Ovary (tissue), 9 donors: ENCODE measurements around the gene MTUS2. TPM values are rescaled to one million over a fixed set of nuclear protein-coding genes. Genes with fewer than 3 reads are reported as not detected.

Experiments used
- DNase-seq, 5 donors: peaks; one replicate each; pipeline ENCODE4 v3.0.0-alpha.2; 2019 to 2020
- H3K27ac ChIP-seq, 2 donors: fragments of 200-600 bp; one replicate each; pipeline versions ENCODE4 v1.5.1 to v1.8.0; 2019 to 2022
- H3K27me3 ChIP-seq: fragments of 200-600 bp; one replicate; pipeline ENCODE4 v1.8.0; 2022
- H3K36me3 ChIP-seq: fragments of 200-600 bp; sonication (generic); one replicate; pipeline ENCODE4 v1.5.1; 2019
- H3K4me1 ChIP-seq: one replicate; pipeline ENCODE4 v1.8.1; 2013; ENCODE audit warnings: mild to moderate bottlenecking, moderate library complexity; ENCODE audit not compliant: insufficient read depth
- H3K4me3 ChIP-seq: fragments of 200-600 bp; sonication (generic); one replicate; pipeline ENCODE4 v1.5.1; 2017
- H3K9me3 ChIP-seq, 2 donors: fragments of 200-600 bp in 1 of 2; sonication (generic) in 1 of 2; one replicate each; pipeline versions ENCODE4 v1.5.1 to v1.8.1; 2013 to 2019; ENCODE audit warnings: mild to moderate bottlenecking in 1 of 2, moderate library complexity in 1 of 2
- CTCF ChIP-seq, 3 donors: fragments of 450-650 bp in 2 of 3; fragments of 200-600 bp in 1 of 3; IDR thresholded peaks; one replicate each; pipeline versions ENCODE4 v1.5.1 to v1.8.0; 2016 to 2022; ENCODE audit warnings: antibody characterized with exemption in 3 of 3, mild to moderate bottlenecking in 1 of 3
- EP300 ChIP-seq: sonication (generic); formaldehyde crosslinking; IDR thresholded peaks from one replicate; pipeline ENCODE4 v1.6.1; 2017; ENCODE audit warnings: antibody characterized with exemption
- POLR2A ChIP-seq: fragments of 450-650 bp; IDR thresholded peaks from one replicate; pipeline ENCODE4 v1.6.1; 2017; ENCODE audit warnings: antibody characterized with exemption, mild to moderate bottlenecking, moderate library complexity
- WGBS, 3 donors: extraction: QIAGEN DNeasy Blood & Tissue Kit in 1 of 3; methylation state at CpG; one replicate each; pipeline versions ENCODE4 v1.1.5 to v1.1.7; 2013 to 2017; 5-methylcytosine and 5-hydroxymethylcytosine counted together
- intact Hi-C, 4 donors: fragments of 100-400 bp; cut with DNase I; formaldehyde crosslinking; loops; one replicate each; pipeline versions ENCODE4 v1.11.0 to v1.15.1; 2022 to 2023
- polyA plus RNA-seq, 2 donors: library from polyadenylated mRNA; stranded (reverse); fragments of 200-250 nt in 1 of 2; fragments of 350-450 nt in 1 of 2; fragmentation: Illumina TruSeq in 1 of 2; extraction: RNeasy Lipid Tissue Mini Kit (QIAGEN cat#74804) in 1 of 2; gene quantifications; one replicate each; pipeline ENCODE4 v1.2.3, GENCODE V29; 2013 to 2014
- total RNA-seq, 7 donors: library from RNA; depleted of rRNA in 2 of 7; stranded (reverse); fragments of >200 nt in 2 of 7; fragmentation: NEBNext Ultra II Directional in 3 of 7; extraction: Animal tissue kit (Norgen Biotek cat#: 25700) in 3 of 7; gene quantifications; one replicate each; pipeline versions ENCODE4 v1.1.0 to v1.2.4, GENCODE V29; 2016 to 2023
- donor health status: DM: no; HTN: no; CAD: no; lungs with moderate emphysema.
- donor health status: DM: no; HTN: no; CAD: no.
- donor health status: Bipolar disorder and iron deficiency.
- donor health status: DM: yes; HTN: yes; CAD: no.
- donor health status: DM: no; HTN: no; CAD: no.
- donor health status: DM: yes; HTN: yes; CAD: no.

The MTUS2 gene
- total and polyA plus RNA-seq, 9 donors, result 1.5 to 8.7 (median 5.4) TPM

GRCh38 chr13:29543230-29544215 is 723.4 kb downstream of the MTUS2 start:
- H3K36me3 ChIP-seq, result no peaks in the 10 kb centered on the region
- H3K27ac ChIP-seq, result no peak overlapping the region
- no peaks in the 10 kb centered on the region for H3K9me3 ChIP-seq
- H3K4me1 ChIP-seq, result peaks cover 4% of the 10 kb centered on the region
- H3K27me3 ChIP-seq, result no peaks in the 10 kb centered on the region
- DNase-seq, result no peak
- no peak for TF ChIP-seq POLR2A
- no peak for TF ChIP-seq CTCF (IDR thresholded peaks at IDR 0.05)
- TF ChIP-seq EP300, result no peak
- 89 to 92% (median 92%) methylated on average over 16 of the region's 16 CpGs for WGBS, 3 donors
- intact Hi-C loops, result no loop called here
- no peak overlapping the region for H3K4me3 ChIP-seq

DNA sequence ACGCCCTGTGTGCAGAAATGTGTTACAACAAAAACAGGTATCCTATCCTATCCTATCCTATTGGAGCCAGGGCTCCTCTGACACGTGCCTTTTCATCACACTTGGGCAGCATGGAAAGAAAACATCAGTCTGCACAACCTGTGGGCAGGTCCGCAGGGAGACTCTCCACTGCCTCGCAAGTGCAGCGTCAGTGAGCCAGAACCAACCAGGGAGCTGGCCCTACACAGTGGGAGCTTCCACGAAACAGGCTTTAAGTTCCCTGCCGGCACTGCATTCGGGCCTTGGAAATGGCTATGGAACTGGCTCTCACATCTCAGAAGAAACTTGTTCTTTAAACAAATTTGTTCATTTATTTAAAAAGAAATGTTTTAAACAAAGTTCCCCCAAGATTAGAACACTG is 725.8 kb downstream of the MTUS2 start:
- H3K27me3 ChIP-seq, result no peaks in the 10 kb centered on the region
- H3K27ac ChIP-seq, result no peak overlapping the region
- H3K4me3 ChIP-seq, result no peak overlapping the region
- WGBS, 3 donors, result 73 to 90% (median 79%) methylated on average over 8 of the region's 8 CpGs
- H3K9me3 ChIP-seq, result no peaks in the 10 kb centered on the region
- TF ChIP-seq POLR2A (no peak), EP300 (no peak), CTCF (IDR thresholded peaks at IDR 0.05) (no peak)
- H3K4me1 ChIP-seq, result peaks cover 4% of the 10 kb centered on the region
- no peak for DNase-seq
- intact Hi-C loops, result no loop called here
- H3K36me3 ChIP-seq, result no peaks in the 10 kb centered on the region

DNA sequence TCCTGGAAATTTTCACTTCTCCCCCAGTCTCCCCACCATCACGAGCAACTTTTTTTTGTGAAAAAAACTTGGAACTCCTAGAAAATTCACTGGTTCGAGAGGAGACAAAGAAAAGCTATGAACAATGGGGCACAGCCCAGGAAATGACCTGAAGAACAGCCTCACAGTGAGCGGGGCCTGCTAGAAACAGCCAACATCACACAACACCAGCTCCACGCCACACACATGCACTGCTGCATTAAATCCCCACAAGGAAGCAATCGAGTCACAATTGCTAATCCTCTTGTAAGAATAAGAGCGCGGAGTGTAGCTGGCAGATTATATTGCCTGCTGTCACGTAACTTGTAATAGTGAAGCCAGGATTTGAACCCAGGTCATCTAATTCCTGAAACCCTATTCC is 726.5 kb downstream of the MTUS2 start:
- Histone ChIP-seq H3K27ac (no peak overlapping the region), H3K4me3 (no peak overlapping the region), H3K9me3 (no peaks in the 10 kb centered on the region), H3K4me1 (peaks cover 4% of the 10 kb centered on the region), H3K36me3 (no peaks in the 10 kb centered on the region), H3K27me3 (no peaks in the 10 kb centered on the region)
- TF ChIP-seq EP300 (no peak), POLR2A (no peak), CTCF (IDR thresholded peaks at IDR 0.05) (no peak)
- intact Hi-C loops, result no loop called here
- 85 to 89% (median 87%) methylated on average over 8 of the region's 8 CpGs for WGBS, 3 donors
- no peak for DNase-seq

DNA sequence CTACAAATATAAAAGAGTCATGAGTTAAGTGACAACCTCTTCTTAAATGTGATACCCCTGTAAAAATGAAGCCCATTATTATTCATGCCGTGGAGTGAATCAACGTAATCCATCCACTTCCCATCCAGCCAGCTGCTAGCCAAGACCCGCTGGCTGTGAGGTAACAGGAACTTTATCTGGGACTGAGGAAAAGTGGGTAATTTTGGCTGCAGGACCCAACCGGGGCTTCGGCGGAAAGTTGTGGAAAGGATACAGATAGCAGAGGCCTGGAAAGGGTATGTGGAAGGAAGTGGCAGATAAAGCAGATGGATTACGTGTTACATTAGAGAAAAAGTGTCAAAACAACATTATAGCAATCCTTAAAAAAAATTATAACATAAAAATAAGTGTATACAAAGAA is 727.0 kb downstream of the MTUS2 start:
- no peak for DNase-seq
- Histone ChIP-seq H3K36me3 (no peaks in the 10 kb centered on the region), H3K4me1 (peaks cover 4% of the 10 kb centered on the region), H3K27ac (no peak overlapping the region), H3K4me3 (no peak overlapping the region), H3K27me3 (no peaks in the 10 kb centered on the region), H3K9me3 (no peaks in the 10 kb centered on the region)
- TF ChIP-seq CTCF (IDR thresholded peaks at IDR 0.05), result no peak
- 19 to 42% (median 29%) methylated on average over 7 of the region's 7 CpGs for WGBS, 3 donors
- intact Hi-C loops, result no loop called here
